Spleen (tissue), 7 donors: Measurements from ENCODE around the gene ALAD.

Experiments
- POLR2A ChIP-seq, 3 donors: fragments of 450-650 bp; IDR thresholded peaks; one replicate each; pipeline ENCODE4 v1.5.1; 2017; ENCODE audit warnings: antibody characterized with exemption in 3 of 3, mild to moderate bottlenecking in 1 of 3
- TF ChIP-seq, protein P1 (sequence below), 11 experiments: fragments of 200-600 bp in 7 of 11; fragments of 450-650 bp in 4 of 11; sonication (generic) in 4 of 11; IDR thresholded peaks in 8 of 11; conservative IDR thresholded peaks in 3 of 11; 1 replicate in 7 of 11; 2 replicates in 4 of 11; pipeline versions ENCODE4 v1.4.0 to v1.8.0; 2016 to 2021; ENCODE audit warnings: antibody characterized with exemption in 11 of 11, inconsistent platforms in 4 of 11, mild to moderate bottlenecking in 1 of 11
- donor health status: DM: no; HTN: no; CAD: no; lungs with moderate emphysema.
- donor health status: DM: no; HTN: no; CAD: no.
- donor health status: DM: no; HTN: no; CAD: no.

DNA sequence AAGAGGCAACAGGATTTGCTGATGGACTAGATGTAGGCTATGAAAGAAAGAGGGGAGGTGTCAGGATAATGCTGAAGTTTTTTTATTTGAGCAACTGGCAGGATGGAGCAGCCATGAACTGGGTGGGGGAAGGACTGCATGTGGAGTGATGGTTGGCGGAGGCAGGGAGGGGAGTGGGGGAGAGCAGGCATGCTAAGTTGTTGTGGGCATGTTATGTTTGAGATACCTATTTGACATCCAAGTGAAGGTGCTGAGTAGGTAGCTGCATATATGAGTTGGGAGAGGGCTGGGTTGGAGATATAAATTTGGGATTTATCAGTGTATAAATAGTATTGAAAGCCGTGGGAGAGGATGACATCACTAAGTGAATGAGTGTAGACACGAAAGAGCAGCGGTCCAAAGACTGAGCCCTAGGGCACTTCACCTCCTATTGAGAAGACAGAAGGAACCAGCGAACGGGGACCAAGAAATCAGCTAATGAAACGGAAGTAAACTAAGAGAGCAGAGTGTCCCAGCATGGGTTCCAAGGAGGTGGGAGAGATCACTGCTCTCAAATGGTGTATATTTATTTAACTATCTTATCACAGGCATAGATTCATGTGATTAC is 44.3 kb downstream of the ALAD start:
- TF ChIP-seq, protein P1, sequence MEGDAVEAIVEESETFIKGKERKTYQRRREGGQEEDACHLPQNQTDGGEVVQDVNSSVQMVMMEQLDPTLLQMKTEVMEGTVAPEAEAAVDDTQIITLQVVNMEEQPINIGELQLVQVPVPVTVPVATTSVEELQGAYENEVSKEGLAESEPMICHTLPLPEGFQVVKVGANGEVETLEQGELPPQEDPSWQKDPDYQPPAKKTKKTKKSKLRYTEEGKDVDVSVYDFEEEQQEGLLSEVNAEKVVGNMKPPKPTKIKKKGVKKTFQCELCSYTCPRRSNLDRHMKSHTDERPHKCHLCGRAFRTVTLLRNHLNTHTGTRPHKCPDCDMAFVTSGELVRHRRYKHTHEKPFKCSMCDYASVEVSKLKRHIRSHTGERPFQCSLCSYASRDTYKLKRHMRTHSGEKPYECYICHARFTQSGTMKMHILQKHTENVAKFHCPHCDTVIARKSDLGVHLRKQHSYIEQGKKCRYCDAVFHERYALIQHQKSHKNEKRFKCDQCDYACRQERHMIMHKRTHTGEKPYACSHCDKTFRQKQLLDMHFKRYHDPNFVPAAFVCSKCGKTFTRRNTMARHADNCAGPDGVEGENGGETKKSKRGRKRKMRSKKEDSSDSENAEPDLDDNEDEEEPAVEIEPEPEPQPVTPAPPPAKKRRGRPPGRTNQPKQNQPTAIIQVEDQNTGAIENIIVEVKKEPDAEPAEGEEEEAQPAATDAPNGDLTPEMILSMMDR (IDR thresholded peaks at IDR 0.05 in 8 of 11, conservative IDR thresholded peaks at IDR 0.05 in 3 of 11): no peak
- no peak for TF ChIP-seq POLR2A (IDR thresholded peaks at IDR 0.05)
